Caco-2 (cell line): Measurements from ENCODE around the gene MS4A10. TPM values are rescaled to one million over a fixed set of nuclear protein-coding genes. Genes with fewer than 3 reads are reported as not detected.

ENCODE experiments used
- BruUV-seq: library from RNA; stranded (reverse); fragments of 400-500 nt; replicated peaks from 2 replicates; lab custom pipeline; 2021; lab: Mats Ljungman, UMichigan
- CTCF ChIA-PET: fragments of 300-600 bp; sonication (Branson Sonifier 250); formaldehyde crosslinking; loops from one replicate; lab custom pipeline; 2022; ENCODE audit warnings: antibody characterized with exemption; lab: Charles Lee
- POLR2A ChIA-PET: fragments of 300-600 bp; sonication (Branson Sonifier 250); formaldehyde crosslinking; loops from one replicate; lab custom pipeline; 2022; ENCODE audit warnings: antibody characterized with exemption; lab: Charles Lee
- DNase-seq, 2 experiments: peaks; one replicate each; pipeline versions ENCODE4 v3.0.0 to v3.0.0-alpha.2; 2020 to 2022
- H3K27me3 ChIP-seq: replicated peaks from 2 replicates; pipeline ENCODE4 v1.6.0; 2011; ENCODE audit warnings: low read length; ENCODE audit not compliant: control insufficient read depth, insufficient read depth
- H3K36me3 ChIP-seq: 2 replicates; pipeline ENCODE4 v1.5.1; 2011; ENCODE audit warnings: low read length; ENCODE audit not compliant: control insufficient read depth, insufficient read depth
- H3K4me1 ChIP-seq: fragments of 250-450 bp; sonication (Bioruptor Pico); 2 replicates; pipeline ENCODE4 v1.5.1; 2020; ENCODE audit warnings: mild to moderate bottlenecking
- H3K4me3 ChIP-seq: 2 replicates; pipeline ENCODE4 v1.5.1; 2011; ENCODE audit warnings: low read depth, mild to moderate bottlenecking, control low read depth, low read length
- H3K9me3 ChIP-seq: fragments of 250-450 bp; sonication (Bioruptor Pico); 2 replicates; pipeline ENCODE4 v1.5.1; 2020; ENCODE audit warnings: mild to moderate bottlenecking, moderate library complexity
- H3K27ac Mint-ChIP-seq: one replicate; pipeline ENCODE4 v1.8.0; 2022; ENCODE audit warnings: mixed read lengths; ENCODE audit not compliant: unreplicated experiment
- H3K27me3 Mint-ChIP-seq: one replicate; pipeline ENCODE4 v1.8.0; 2022; ENCODE audit warnings: mixed read lengths; ENCODE audit not compliant: insufficient read depth, unreplicated experiment
- H3K36me3 Mint-ChIP-seq: one replicate; pipeline ENCODE4 v1.8.0; 2022; ENCODE audit warnings: mild to moderate bottlenecking, mixed read lengths; ENCODE audit not compliant: insufficient read depth, unreplicated experiment
- H3K4me1 Mint-ChIP-seq: one replicate; pipeline ENCODE4 v1.8.0; 2022; ENCODE audit warnings: low read depth, mixed read lengths; ENCODE audit not compliant: unreplicated experiment
- H3K4me3 Mint-ChIP-seq: one replicate; pipeline ENCODE4 v1.8.0; 2022; ENCODE audit warnings: mild to moderate bottlenecking, moderate library complexity, mixed read lengths; ENCODE audit not compliant: unreplicated experiment
- H3K9me3 Mint-ChIP-seq: one replicate; pipeline ENCODE4 v1.8.0; 2022; ENCODE audit warnings: mixed read lengths; ENCODE audit not compliant: unreplicated experiment
- intact Hi-C: fragments of 100-400 bp; cut with micrococcal nuclease; formaldehyde crosslinking; loops from one replicate; pipeline ENCODE4 v1.10.0; 2022; ENCODE audit not compliant: unreplicated experiment
- total RNA-seq: library from RNA; stranded (reverse); gene quantifications from 2 replicates; pipeline ENCODE4 v1.2.3, GENCODE V29; 2022
- TF ChIP-seq, protein P1 (sequence below), 2 experiments: fragments of 200-600 bp in 1 of 2; IDR thresholded peaks; 1 replicate in 1 of 2; 2 replicates in 1 of 2; pipeline versions ENCODE4 v1.5.1 to v1.8.0; 2011 to 2022; ENCODE audit warnings: antibody characterized with exemption in 1 of 2, control low read depth in 1 of 2, inconsistent platforms in 1 of 2, low read depth in 1 of 2, low read length in 1 of 2, mild to moderate bottlenecking in 1 of 2, moderate library complexity in 1 of 2; ENCODE audit not compliant: insufficient read depth in 1 of 2, severe bottlenecking in 1 of 2, unreplicated experiment in 1 of 2

MS4A10 gene
- total RNA-seq, 1 experiment from 2014 or later: 0.14 TPM

GRCh38 chr11:60771879-60772525, 13.1 kb upstream of the MS4A10 start:
- H3K27me3 ChIP-seq: no peaks in the 10 kb centered on the region
- CTCF ChIA-PET: interaction anchor here (1.4 to 2.8 kb wide), 2 partner anchors 9 to 115 kb away, joined by 7 to 9 read pairs; no protein-coding TSS in a partner anchor
- no TSS peak for BruUV-seq
- TF ChIP-seq, protein P1, sequence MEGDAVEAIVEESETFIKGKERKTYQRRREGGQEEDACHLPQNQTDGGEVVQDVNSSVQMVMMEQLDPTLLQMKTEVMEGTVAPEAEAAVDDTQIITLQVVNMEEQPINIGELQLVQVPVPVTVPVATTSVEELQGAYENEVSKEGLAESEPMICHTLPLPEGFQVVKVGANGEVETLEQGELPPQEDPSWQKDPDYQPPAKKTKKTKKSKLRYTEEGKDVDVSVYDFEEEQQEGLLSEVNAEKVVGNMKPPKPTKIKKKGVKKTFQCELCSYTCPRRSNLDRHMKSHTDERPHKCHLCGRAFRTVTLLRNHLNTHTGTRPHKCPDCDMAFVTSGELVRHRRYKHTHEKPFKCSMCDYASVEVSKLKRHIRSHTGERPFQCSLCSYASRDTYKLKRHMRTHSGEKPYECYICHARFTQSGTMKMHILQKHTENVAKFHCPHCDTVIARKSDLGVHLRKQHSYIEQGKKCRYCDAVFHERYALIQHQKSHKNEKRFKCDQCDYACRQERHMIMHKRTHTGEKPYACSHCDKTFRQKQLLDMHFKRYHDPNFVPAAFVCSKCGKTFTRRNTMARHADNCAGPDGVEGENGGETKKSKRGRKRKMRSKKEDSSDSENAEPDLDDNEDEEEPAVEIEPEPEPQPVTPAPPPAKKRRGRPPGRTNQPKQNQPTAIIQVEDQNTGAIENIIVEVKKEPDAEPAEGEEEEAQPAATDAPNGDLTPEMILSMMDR (IDR thresholded peaks at IDR 0.05; ENCODE audit: insufficient read depth in 1 of 2, low read depth in 1 of 2, low read length in 1 of 2, severe bottlenecking in 1 of 2, unreplicated experiment in 1 of 2): no peak
- no peak overlapping the region for H3K27ac Mint-ChIP-seq
- DNase-seq: no peak
- H3K4me3 Mint-ChIP-seq: no peak overlapping the region
- intact Hi-C loops: no loop called here
- H3K36me3 ChIP-seq: no peaks in the 10 kb centered on the region
- no peaks in the 10 kb centered on the region for H3K4me1 Mint-ChIP-seq
- POLR2A ChIA-PET: no interaction called here
- H3K4me1 ChIP-seq: no peaks in the 10 kb centered on the region
- no peaks in the 10 kb centered on the region for H3K27me3 Mint-ChIP-seq
- no peak overlapping the region for H3K4me3 ChIP-seq
- no peaks in the 10 kb centered on the region for H3K9me3 ChIP-seq
- H3K36me3 Mint-ChIP-seq: no peaks in the 10 kb centered on the region
- H3K9me3 Mint-ChIP-seq: no peaks in the 10 kb centered on the region

DNA sequence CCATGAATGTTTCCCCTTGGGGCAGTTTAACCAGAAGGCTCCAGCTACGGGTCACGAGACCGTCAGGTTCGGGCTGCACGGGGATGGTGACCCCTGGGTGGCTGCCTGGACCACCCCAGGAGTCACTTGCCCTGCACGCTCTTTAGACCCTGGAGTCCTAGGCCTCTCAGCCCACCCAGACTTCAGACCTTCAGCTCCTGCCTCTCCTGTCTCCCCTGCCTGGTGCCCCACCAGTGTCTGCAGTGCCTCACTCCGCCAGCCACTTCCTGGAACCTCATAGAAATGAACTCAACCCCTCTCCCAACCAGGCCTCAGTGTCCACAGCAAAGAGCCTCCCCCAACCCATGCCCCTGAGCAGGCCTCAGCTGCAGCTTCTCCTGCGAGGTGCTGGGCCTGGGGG, 12.5 kb upstream of the MS4A10 start:
- H3K4me3 ChIP-seq: no peak overlapping the region
- ChIA-PET POLR2A (no interaction called here), CTCF (interaction anchor here (1.4 to 2.8 kb wide), 2 partner anchors 10 to 115 kb away, joined by 7 to 9 read pairs; no protein-coding TSS in a partner anchor)
- no peaks in the 10 kb centered on the region for H3K36me3 ChIP-seq
- H3K4me1 ChIP-seq: no peaks in the 10 kb centered on the region
- Mint-ChIP-seq H3K36me3 (no peaks in the 10 kb centered on the region), H3K4me3 (no peak overlapping the region), H3K27me3 (no peaks in the 10 kb centered on the region), H3K4me1 (no peaks in the 10 kb centered on the region), H3K27ac (no peak overlapping the region), H3K9me3 (no peaks in the 10 kb centered on the region)
- no peak for DNase-seq
- H3K27me3 ChIP-seq: no peaks in the 10 kb centered on the region
- BruUV-seq: no TSS peak
- H3K9me3 ChIP-seq: no peaks in the 10 kb centered on the region
- TF ChIP-seq, protein P1 (IDR thresholded peaks at IDR 0.05; ENCODE audit: insufficient read depth in 1 of 2, low read depth in 1 of 2, low read length in 1 of 2, severe bottlenecking in 1 of 2, unreplicated experiment in 1 of 2): no peak
- intact Hi-C loops: no loop called here

GRCh38 chr11:60774726-60775125, 10.4 kb upstream of the MS4A10 start:
- H3K4me3 Mint-ChIP-seq: no peak overlapping the region
- DNase-seq: no peak
- Histone ChIP-seq H3K4me1 (no peaks in the 10 kb centered on the region), H3K27me3 (no peaks in the 10 kb centered on the region), H3K9me3 (no peaks in the 10 kb centered on the region), H3K36me3 (no peaks in the 10 kb centered on the region), H3K4me3 (no peak overlapping the region)
- no peaks in the 10 kb centered on the region for H3K27me3 Mint-ChIP-seq
- H3K9me3 Mint-ChIP-seq: no peaks in the 10 kb centered on the region
- H3K36me3 Mint-ChIP-seq: no peaks in the 10 kb centered on the region
- intact Hi-C loops: loop anchor here (1.0 to 5.0 kb wide), 5 partner anchors 57 to 398 kb away; no protein-coding TSS in a partner anchor
- TF ChIP-seq, protein P1 (IDR thresholded peaks at IDR 0.05; ENCODE audit: insufficient read depth in 1 of 2, low read depth in 1 of 2, low read length in 1 of 2, severe bottlenecking in 1 of 2, unreplicated experiment in 1 of 2): no peak
- ChIA-PET POLR2A (no interaction called here), CTCF (interaction anchor here (0.8 to 3.6 kb wide), 15 partner anchors 8 to 125 kb away, joined by 3 to 24 read pairs (median 5); no protein-coding TSS in a partner anchor)
- no peaks in the 10 kb centered on the region for H3K4me1 Mint-ChIP-seq
- no TSS peak for BruUV-seq
- H3K27ac Mint-ChIP-seq: peak overlapping the region; percentile 67
